Smooth muscle cell (in vitro differentiated cells): Measurements from ENCODE around the gene STX17. TPM values are rescaled to one million over a fixed set of nuclear protein-coding genes. Genes with fewer than 3 reads are reported as not detected.
A peak's percentile ranks its signal among the peaks of the same experiment; 100 is the strongest.
"Not testable (repeated sequence)": the region's sequence is repeated elsewhere in the genome, so short reads cannot be mapped to it uniquely, and the experiment has no call there.

Source experiments
- DNase-seq: peaks from one replicate; lab custom pipeline; 2025; ENCODE audit not compliant: unreplicated experiment; lab: John Stamatoyannopoulos, UW
- H2AFZ ChIP-seq: fragments of 200-600 bp; sonication (generic); 2 replicates; pipeline ENCODE4 v1.6.0; 2016; ENCODE audit warnings: antibody characterized with exemption, low read depth, mild to moderate bottlenecking
- H3F3A ChIP-seq: fragments of 200-600 bp; sonication (generic); 2 replicates; pipeline ENCODE4 v1.6.0; 2017; ENCODE audit warnings: antibody characterized with exemption, low read depth
- H3K27ac ChIP-seq: fragments of 200-600 bp; sonication (generic); 2 replicates; pipeline ENCODE4 v1.5.1; 2016; ENCODE audit warnings: low read depth, mild to moderate bottlenecking
- H3K27me3 ChIP-seq: fragments of 200-600 bp; sonication (generic); 2 replicates; pipeline ENCODE4 v1.6.1; 2016; ENCODE audit warnings: low read depth, mild to moderate bottlenecking
- H3K36me3 ChIP-seq: fragments of 200-600 bp; sonication (generic); 2 replicates; pipeline ENCODE4 v1.5.1; 2016; ENCODE audit warnings: low read depth
- H3K4me1 ChIP-seq: fragments of 200-600 bp; sonication (generic); 2 replicates; pipeline ENCODE4 v1.5.1; 2016; ENCODE audit warnings: low read depth
- H3K4me2 ChIP-seq: fragments of 200-600 bp; sonication (generic); 2 replicates; pipeline ENCODE4 v1.6.0; 2016; ENCODE audit warnings: mild to moderate bottlenecking
- H3K4me3 ChIP-seq: fragments of 200-600 bp; sonication (generic); 2 replicates; pipeline ENCODE4 v1.5.1; 2016; ENCODE audit warnings: mild to moderate bottlenecking
- H3K79me2 ChIP-seq: fragments of 200-600 bp; sonication (generic); 2 replicates; pipeline ENCODE4 v1.6.0; 2016; ENCODE audit warnings: low read depth, mild to moderate bottlenecking
- H3K9ac ChIP-seq: fragments of 200-600 bp; sonication (generic); 2 replicates; pipeline ENCODE4 v1.6.0; 2016; ENCODE audit warnings: low read depth
- H3K9me3 ChIP-seq: fragments of 200-600 bp; sonication (generic); replicated peaks from 2 replicates; pipeline ENCODE4 v1.5.1; 2016; ENCODE audit warnings: low read depth
- H4K20me1 ChIP-seq: fragments of 200-600 bp; sonication (generic); 2 replicates; pipeline ENCODE4 v1.6.0; 2016; ENCODE audit warnings: low read depth
- CTCF ChIP-seq: fragments of 200-600 bp; sonication (generic); IDR thresholded peaks from 2 replicates; pipeline ENCODE4 v1.5.1; 2017; ENCODE audit warnings: borderline replicate concordance, mild to moderate bottlenecking, antibody characterized with exemption; ENCODE audit not compliant: insufficient read depth, poor library complexity, severe bottlenecking
- WGBS: methylation state at CpG from one replicate; pipeline ENCODE4 v1.1.7; 2016; ENCODE audit warnings: low lambda C conversion rate; 5-methylcytosine and 5-hydroxymethylcytosine counted together
- polyA plus RNA-seq: library from polyadenylated mRNA; unstranded; fragments of >200 nt; fragmentation: Nextera tagmentation; extraction: Ambion mirVana; gene quantifications from 2 replicates; pipeline ENCODE4 v1.2.1, GENCODE V29; 2016
- total RNA-seq: library from RNA; depleted of rRNA; stranded (reverse); fragments of >200 nt; gene quantifications from 2 replicates; pipeline ENCODE4 v1.2.3, GENCODE V29; 2014

The STX17 gene
- total RNA-seq (15.9 and 21.8 TPM in 2 replicates), polyA plus RNA-seq (11.1 and 16.3 TPM in 2 replicates)

DNA sequence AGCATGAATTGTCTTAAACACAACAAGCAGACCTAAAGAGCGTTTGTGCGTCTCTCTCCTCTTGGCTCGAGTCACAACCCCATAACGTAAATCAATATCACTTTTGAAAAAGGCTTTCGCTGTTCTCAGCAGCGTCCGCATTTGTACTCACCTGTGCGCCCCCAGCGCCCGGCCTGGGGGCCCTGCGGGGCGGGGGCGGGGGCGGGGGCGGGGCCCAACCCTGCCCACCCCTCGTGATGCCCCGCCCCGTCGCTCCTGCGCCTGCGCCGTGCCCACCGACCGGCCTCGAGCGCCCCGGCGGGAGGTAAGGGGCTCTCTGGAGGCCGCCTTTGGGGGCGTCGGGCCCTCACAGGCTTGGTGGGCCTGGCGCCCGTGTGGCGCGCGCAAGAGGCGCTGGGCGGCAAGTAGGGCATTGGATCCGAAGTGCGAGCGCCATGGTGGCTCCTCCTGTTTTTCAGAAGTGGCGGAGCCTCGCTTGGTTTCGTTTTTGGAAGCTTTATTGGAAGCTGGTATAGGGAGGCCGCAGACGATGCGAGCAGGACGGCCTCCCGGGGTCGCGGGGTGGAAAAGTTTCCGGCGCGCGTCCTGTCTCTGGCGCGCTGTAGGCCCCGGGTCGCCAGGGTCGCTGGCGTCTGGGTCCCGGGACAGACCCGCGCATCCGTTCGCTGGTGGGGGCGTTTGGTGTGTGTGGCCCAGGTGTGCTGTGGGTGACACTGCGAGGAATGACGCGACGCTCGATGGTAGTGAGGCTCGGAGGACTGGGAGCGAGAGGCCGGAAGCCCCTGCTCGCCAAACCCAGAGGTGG lies at the start of gene STX17:
TSS of gene STX17 (plus strand) at position 252 of the 805 bp plus-strand sequence. CDS start 8,586 bp downstream, outside the sequence.
- under 1% methylated on average over 61 of the region's 76 CpGs for WGBS
- no peak for TF ChIP-seq CTCF

DNA sequence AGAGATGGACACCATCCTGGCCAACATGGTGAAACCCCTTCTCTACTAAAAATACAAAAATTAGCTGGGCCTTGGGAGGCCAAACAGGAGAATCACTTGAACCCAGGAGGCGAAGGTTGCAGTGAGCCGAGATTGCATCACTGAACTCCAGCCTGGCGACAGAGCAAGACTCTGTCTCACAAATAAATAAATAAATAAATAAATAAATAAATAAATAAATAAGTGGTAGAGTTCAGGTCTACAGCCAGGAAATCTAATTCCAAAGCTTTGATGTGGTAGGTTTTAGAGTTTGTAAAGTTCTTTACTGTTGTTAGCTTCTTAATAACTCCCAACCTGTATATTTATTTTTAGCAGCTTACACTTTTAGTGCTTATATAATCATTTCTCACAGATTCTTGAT lies 48.9 kb upstream of the STX17 start:
- H3K36me3 ChIP-seq, H4K20me1 ChIP-seq, H3K9me3 ChIP-seq, H3K4me2 ChIP-seq, H2AFZ ChIP-seq, H3K4me1 ChIP-seq, H3K79me2 ChIP-seq, H3K9ac ChIP-seq, H3K27me3 ChIP-seq, H3K4me3 ChIP-seq, H3F3A ChIP-seq, DNase-seq, H3K27ac ChIP-seq: not testable (repeated sequence)
- 94% methylated on average over 3 of the region's 3 CpGs for WGBS

More for the DNA sequence above, at the start of gene STX17:
- H3K36me3 ChIP-seq = no peaks in the 10 kb centered on the region
- DNase-seq = peak; percentile 64
- H3K9ac ChIP-seq = peak within 1 kb of the TSS; percentile 99
- H3K9me3 ChIP-seq = no peaks in the 10 kb centered on the region
- peak within 1 kb of the TSS; percentile 84 for H3K4me2 ChIP-seq
- peak within 1 kb of the TSS; percentile 89 for H3K27ac ChIP-seq
- H2AFZ ChIP-seq = peak within 1 kb of the TSS; percentile 98
- peaks cover 3% of the 10 kb centered on the region for H3F3A ChIP-seq
- no peaks in the 10 kb centered on the region for H3K27me3 ChIP-seq
- H3K4me3 ChIP-seq = peak within 1 kb of the TSS; percentile 95
- H3K79me2 ChIP-seq = peaks cover 25% of the 10 kb centered on the region
- no peaks in the 10 kb centered on the region for H4K20me1 ChIP-seq
- peaks cover 9% of the 10 kb centered on the region for H3K4me1 ChIP-seq

DNA sequence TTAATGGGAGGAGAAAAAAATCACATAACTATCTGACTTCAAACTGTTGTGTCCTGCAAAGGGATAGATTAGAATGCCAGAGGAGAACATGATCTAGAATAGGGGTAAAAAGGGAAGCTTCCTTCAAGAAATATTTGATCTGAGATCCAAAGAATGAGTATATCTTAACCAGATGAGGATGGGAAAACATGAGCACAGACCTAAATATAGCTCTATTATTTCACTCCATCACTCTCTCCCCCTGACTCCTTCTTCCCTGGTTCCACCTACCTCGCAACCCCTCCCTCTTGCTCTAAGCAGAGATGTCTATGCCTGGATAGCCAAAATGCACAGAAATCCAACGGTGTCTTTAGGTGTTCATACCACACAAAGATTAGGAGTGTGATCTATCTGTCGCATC lies 48.4 kb upstream of the STX17 start:
- Histone ChIP-seq H3K9ac (no peak overlapping the region), H3K4me3 (no peak overlapping the region), H3K9me3 (no peaks in the 10 kb centered on the region), H3K4me1 (peaks cover 3% of the 10 kb centered on the region), H3K36me3 (no peaks in the 10 kb centered on the region), H3K4me2 (no peak overlapping the region), H3K27ac (no peak overlapping the region), H3K79me2 (no peaks in the 10 kb centered on the region), H4K20me1 (no peaks in the 10 kb centered on the region), H3K27me3 (no peaks in the 10 kb centered on the region), H2AFZ (no peak overlapping the region), H3F3A (no peaks in the 10 kb centered on the region)
- WGBS = 97% methylated on average over 3 of the region's 3 CpGs
- TF ChIP-seq CTCF = no peak
- DNase-seq = no peak

- DNase-seq = no peak
- H3K79me2 ChIP-seq = no peaks in the 10 kb centered on the region
- no peak overlapping the region for H3K4me2 ChIP-seq
- no peak overlapping the region for H3K4me3 ChIP-seq
- H2AFZ ChIP-seq = no peak overlapping the region
- TF ChIP-seq CTCF = no peak
- no peaks in the 10 kb centered on the region for H4K20me1 ChIP-seq
- H3K27me3 ChIP-seq = no peaks in the 10 kb centered on the region
- no peak overlapping the region for H3K27ac ChIP-seq
- no peaks in the 10 kb centered on the region for H3K9me3 ChIP-seq
- no peaks in the 10 kb centered on the region for H3F3A ChIP-seq
- H3K9ac ChIP-seq = no peak overlapping the region
- no peaks in the 10 kb centered on the region for H3K36me3 ChIP-seq
- H3K4me1 ChIP-seq = peaks cover 3% of the 10 kb centered on the region
- 87% methylated on average over 5 of the region's 5 CpGs for WGBS
Observed at GRCh38 chr9:99859243-99859980, 47.0 kb upstream of the STX17 start.
